ENCODE data around the gene CXCL12.

CXCL12 gene

GRCh38 chr10:44363716-44364115 lies 21.2 kb downstream of the CXCL12 start:
- TF ChIP-seq CTCF (IDR thresholded peaks at IDR 0.05; ENCODE audit: low read depth, low read length, missing control alignments) = no peak
- DNase-seq (ENCODE audit: low read depth) = no peak
- no peak overlapping the region for H3K4me3 ChIP-seq (ENCODE audit: low read depth, low read length)

- no peak overlapping the region for H3K4me3 ChIP-seq (ENCODE audit: low read depth, low read length)
- no peak for DNase-seq (ENCODE audit: low read depth)
- TF ChIP-seq CTCF (IDR thresholded peaks at IDR 0.05; ENCODE audit: low read depth, low read length, missing control alignments) = no peak
Measured at GRCh38 chr10:44362866-44363711, 21.8 kb downstream of the CXCL12 start.

DNA sequence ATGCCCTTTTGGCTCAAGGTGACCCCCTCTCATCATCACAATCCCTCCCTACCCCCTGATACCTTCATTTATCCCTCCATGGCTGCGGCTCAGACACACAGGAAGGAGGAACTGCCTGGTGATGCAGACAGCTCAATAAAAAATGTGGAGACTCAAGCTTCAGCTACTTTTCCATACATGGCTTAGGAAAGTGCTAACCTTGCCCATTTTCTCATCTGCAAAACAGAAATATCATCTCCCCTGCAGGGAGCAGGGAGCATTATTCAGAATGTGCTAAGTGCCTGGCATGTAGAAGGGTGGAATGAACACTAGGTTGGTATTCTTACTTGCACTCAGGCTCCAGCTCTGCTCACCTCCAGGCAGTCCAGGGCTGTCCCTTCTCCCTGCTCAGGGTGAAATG lies 23.8 kb downstream of the CXCL12 start:
- no peak for TF ChIP-seq CTCF (IDR thresholded peaks at IDR 0.05; ENCODE audit: low read depth, low read length, missing control alignments)
- no peak for DNase-seq (ENCODE audit: low read depth)
- H3K4me3 ChIP-seq (ENCODE audit: low read depth, low read length) = no peak overlapping the region

GRCh38 chr10:44358080-44358771 lies 26.7 kb downstream of the CXCL12 start:
- H3K4me3 ChIP-seq (ENCODE audit: low read depth, low read length) = no peak overlapping the region
- TF ChIP-seq CTCF (IDR thresholded peaks at IDR 0.05; ENCODE audit: low read depth, low read length, missing control alignments) = no peak
- DNase-seq (ENCODE audit: low read depth) = no peak

- TF ChIP-seq CTCF (IDR thresholded peaks at IDR 0.05; ENCODE audit: low read depth, low read length, missing control alignments) = no peak
Measured at GRCh38 chr10:44357023-44357540, 27.8 kb downstream of the CXCL12 start.

GRCh38 chr10:44356139-44357022 lies 28.5 kb downstream of the CXCL12 start:
- H3K4me3 ChIP-seq (ENCODE audit: low read depth, low read length) = no peak overlapping the region
- no peak for TF ChIP-seq CTCF (IDR thresholded peaks at IDR 0.05; ENCODE audit: low read depth, low read length, missing control alignments)
- no peak for DNase-seq (ENCODE audit: low read depth)

More at GRCh38 chr10:44357023-44357540, 27.8 kb downstream of the CXCL12 start:
- no peak for DNase-seq (ENCODE audit: low read depth)
- no peak overlapping the region for H3K4me3 ChIP-seq (ENCODE audit: low read depth, low read length)
